CD4-positive, alpha-beta T cell treated with Interleukin-12 subunit alpha and Interleukin-12 subunit beta, for 1 hour (primary cell): ENCODE data around the gene RPTOR.

ENCODE experiments used
- DNase-seq: peaks from one replicate; pipeline ENCODE4 v3.0.0-alpha.2; 2020

RPTOR gene

GRCh38 chr17:80924111-80924806 lies 379.6 kb downstream of the RPTOR start:
- DNase-seq: no peak

- DNase-seq: no peak
Measured at GRCh38 chr17:80924807-80925610, 380.4 kb downstream of the RPTOR start.

GRCh38 chr17:80925688-80926335 lies 381.2 kb downstream of the RPTOR start:
- no peak for DNase-seq

GRCh38 chr17:80926591-80927250 lies 382.1 kb downstream of the RPTOR start:
- no peak for DNase-seq

- DNase-seq: no peak
Measured at GRCh38 chr17:80927791-80928216, 383.2 kb downstream of the RPTOR start.

GRCh38 chr17:80929449-80929848 lies 384.8 kb downstream of the RPTOR start:
- DNase-seq: no peak

GRCh38 chr17:80930335-80931279 lies 386.0 kb downstream of the RPTOR start:
- no peak for DNase-seq

GRCh38 chr17:80931421-80932265 lies 387.0 kb downstream of the RPTOR start:
- no peak for DNase-seq

GRCh38 chr17:80935526-80935925 lies 390.9 kb downstream of the RPTOR start:
- no peak for DNase-seq

GRCh38 chr17:80936218-80936617 lies 391.6 kb downstream of the RPTOR start:
- DNase-seq: no peak

GRCh38 chr17:80936723-80937122 lies 392.1 kb downstream of the RPTOR start:
- no peak for DNase-seq

- no peak for DNase-seq
Measured at GRCh38 chr17:80937462-80938381, 393.1 kb downstream of the RPTOR start.

GRCh38 chr17:80938556-80938955 lies 393.9 kb downstream of the RPTOR start:
- DNase-seq: peak; percentile 27

- no peak for DNase-seq
Measured at GRCh38 chr17:80939151-80940145, 394.8 kb downstream of the RPTOR start.

- DNase-seq: no peak
Measured at GRCh38 chr17:80940171-80941123, 395.8 kb downstream of the RPTOR start.

GRCh38 chr17:80941171-80941570 lies 396.5 kb downstream of the RPTOR start:
- DNase-seq: no peak

GRCh38 chr17:80941743-80942422 lies 397.2 kb downstream of the RPTOR start:
- DNase-seq: no peak
